LNCAP (cell line): ENCODE measurements around the gene AREL1.

Source experiments
- TF ChIP-seq, protein P1 (sequence below): fragments of 450-650 bp; IDR thresholded peaks from 2 replicates; pipeline ENCODE4 v1.5.1; 2017; ENCODE audit warnings: mild to moderate bottlenecking

AREL1 gene

GRCh38 chr14:74655599-74656395, 57.1 kb downstream of the AREL1 start:
- TF ChIP-seq, protein P1, sequence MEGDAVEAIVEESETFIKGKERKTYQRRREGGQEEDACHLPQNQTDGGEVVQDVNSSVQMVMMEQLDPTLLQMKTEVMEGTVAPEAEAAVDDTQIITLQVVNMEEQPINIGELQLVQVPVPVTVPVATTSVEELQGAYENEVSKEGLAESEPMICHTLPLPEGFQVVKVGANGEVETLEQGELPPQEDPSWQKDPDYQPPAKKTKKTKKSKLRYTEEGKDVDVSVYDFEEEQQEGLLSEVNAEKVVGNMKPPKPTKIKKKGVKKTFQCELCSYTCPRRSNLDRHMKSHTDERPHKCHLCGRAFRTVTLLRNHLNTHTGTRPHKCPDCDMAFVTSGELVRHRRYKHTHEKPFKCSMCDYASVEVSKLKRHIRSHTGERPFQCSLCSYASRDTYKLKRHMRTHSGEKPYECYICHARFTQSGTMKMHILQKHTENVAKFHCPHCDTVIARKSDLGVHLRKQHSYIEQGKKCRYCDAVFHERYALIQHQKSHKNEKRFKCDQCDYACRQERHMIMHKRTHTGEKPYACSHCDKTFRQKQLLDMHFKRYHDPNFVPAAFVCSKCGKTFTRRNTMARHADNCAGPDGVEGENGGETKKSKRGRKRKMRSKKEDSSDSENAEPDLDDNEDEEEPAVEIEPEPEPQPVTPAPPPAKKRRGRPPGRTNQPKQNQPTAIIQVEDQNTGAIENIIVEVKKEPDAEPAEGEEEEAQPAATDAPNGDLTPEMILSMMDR = no peak

GRCh38 chr14:74654931-74655330, 57.9 kb downstream of the AREL1 start:
- TF ChIP-seq, protein P1 = no peak

DNA sequence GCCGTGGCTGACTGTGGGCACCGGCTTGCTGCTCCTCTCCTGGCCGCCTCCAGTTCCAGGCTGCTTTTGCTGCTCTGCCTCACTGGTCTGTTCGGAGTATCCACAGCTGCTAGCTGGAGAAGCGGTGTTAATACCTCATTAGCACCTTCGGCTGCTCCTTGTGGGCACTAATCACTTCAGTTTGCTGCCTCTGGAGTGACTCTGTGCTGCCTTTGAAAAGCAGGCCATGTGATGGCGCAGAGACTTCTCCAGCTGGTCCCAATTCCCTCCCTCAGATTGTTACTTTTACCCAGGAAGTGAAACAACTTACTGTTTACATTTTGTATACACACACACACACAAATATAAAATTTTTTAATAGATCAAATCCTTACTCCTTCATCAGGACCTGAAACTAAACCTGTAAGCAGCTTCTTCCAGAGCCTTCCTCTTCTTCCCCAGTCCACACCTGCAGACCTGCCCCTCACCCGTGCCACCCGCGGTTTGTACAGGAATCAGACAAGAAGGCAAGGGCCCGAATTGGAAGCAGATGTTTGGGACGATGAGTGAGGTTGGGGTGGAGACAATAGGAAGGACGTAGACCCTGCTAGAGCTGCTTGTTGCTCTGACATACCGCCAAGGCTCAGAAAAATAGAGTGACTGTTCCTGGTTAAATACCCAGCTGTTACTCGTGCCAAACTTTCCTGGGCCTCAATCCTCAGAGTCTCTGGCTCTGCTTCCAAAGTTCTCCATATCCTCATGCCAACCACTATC, 59.3 kb downstream of the AREL1 start:
- TF ChIP-seq, protein P1 = no peak

DNA sequence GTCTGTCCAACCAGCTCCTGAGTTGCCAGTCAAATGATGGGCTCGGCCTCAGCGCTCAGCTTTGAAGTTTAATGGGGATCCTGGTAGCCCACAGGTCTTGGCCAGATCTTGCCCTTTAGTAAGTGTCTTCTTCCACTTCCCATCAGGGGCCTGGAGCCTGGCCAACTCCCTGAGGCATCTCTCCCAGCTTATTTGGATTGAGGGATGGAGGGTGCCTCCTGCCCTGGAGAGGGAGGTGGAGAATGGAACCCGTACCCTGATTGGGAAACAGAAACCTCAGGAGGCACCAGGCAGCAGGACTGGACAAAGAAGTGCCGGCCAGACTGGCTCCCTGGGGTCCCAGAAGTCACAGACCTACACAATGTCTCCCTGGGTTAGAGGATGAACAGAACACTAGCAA, 60.3 kb downstream of the AREL1 start:
- TF ChIP-seq, protein P1 = no peak

GRCh38 chr14:74650927-74651686, 61.8 kb downstream of the AREL1 start:
- TF ChIP-seq, protein P1 = no peak

GRCh38 chr14:74649673-74650072, 63.2 kb downstream of the AREL1 start:
- TF ChIP-seq, protein P1 = no peak

- TF ChIP-seq, protein P1 = no peak
These were observed 63.7 kb downstream of the AREL1 start for GRCh38 chr14:74649167-74649566.
